GM18867 (cell line): ENCODE results near the gene NFIC.
"Not testable (repeated sequence)": the region's sequence is repeated elsewhere in the genome, so short reads cannot be mapped to it uniquely, and the experiment has no call there.

Experiments used
- ATAC-seq: cut with Tn5 transposase; IDR thresholded peaks from one replicate; pipeline ENCODE4 v1.9.1; 2021; ENCODE audit warnings: mild to moderate bottlenecking, moderate library complexity; ENCODE audit not compliant: unreplicated experiment

NFIC gene

DNA sequence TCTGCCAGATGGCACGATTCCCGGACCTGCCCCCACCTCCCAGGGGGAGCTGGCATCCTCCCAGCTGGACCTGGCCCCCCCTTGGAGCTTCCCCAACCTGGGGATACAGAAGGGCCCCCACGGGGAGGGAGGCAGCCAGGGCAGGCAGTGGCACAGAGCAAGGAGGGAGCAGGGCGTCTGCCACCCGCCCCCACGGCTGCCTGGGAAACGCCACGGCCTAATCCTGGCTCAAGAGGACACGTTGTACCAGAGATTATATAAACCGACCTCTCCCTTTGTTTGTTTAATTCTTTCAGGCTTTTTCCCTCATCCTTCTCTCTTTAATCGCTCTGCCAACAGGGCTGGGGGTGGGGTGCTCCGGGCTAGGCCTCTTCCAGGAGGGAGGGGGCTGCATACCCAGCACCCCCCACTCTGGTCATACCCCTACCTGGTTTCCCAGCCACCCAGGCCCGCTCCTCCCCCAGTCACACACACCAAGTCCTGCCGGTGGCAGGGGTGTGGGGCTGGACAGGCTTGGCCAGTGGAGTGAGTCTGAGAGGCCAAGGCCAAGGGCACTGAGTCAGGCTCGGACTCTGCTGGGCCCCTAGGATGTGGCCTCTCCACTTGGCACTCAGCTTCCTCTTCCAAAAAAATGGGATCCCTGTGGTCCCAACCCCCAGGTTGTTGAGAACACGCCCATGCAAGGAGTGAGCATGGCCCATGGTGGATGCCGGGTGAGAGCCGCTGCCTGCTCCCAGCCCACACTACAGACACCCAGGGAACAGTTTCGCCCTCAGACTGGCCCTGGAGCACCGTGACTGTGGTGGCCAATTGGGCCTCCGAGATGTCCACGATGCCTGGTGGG, 29.5 kb upstream of the NFIC start:
- ATAC-seq: no peak

GRCh38 chr19:3338541-3339181, 27.7 kb upstream of the NFIC start:
- no peak for ATAC-seq

DNA sequence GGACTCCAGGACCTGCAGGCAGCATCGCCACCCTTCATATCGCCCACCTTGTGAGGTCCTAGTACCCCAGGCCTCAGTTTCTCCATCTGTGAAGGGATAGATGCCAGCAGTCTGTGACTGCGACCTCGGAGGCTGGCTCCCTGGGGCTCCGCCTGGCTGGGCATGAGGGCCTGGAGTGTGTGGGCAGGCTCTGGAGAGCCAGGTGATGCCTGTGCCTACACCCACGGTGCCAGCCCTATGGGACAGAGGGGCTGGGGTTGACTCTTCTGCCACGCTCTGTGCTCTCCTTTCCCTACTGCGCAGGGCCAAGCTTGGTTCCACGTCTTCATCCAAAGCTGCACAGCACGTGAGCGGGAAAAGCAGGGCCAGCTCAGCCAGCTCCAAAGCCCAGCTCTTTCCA, 26.0 kb upstream of the NFIC start:
- ATAC-seq: no peak

GRCh38 chr19:3342246-3342645, 24.1 kb upstream of the NFIC start:
- ATAC-seq: no peak

- not testable (repeated sequence) for ATAC-seq
These were observed 23.4 kb upstream of the NFIC start for GRCh38 chr19:3342962-3343361.

DNA sequence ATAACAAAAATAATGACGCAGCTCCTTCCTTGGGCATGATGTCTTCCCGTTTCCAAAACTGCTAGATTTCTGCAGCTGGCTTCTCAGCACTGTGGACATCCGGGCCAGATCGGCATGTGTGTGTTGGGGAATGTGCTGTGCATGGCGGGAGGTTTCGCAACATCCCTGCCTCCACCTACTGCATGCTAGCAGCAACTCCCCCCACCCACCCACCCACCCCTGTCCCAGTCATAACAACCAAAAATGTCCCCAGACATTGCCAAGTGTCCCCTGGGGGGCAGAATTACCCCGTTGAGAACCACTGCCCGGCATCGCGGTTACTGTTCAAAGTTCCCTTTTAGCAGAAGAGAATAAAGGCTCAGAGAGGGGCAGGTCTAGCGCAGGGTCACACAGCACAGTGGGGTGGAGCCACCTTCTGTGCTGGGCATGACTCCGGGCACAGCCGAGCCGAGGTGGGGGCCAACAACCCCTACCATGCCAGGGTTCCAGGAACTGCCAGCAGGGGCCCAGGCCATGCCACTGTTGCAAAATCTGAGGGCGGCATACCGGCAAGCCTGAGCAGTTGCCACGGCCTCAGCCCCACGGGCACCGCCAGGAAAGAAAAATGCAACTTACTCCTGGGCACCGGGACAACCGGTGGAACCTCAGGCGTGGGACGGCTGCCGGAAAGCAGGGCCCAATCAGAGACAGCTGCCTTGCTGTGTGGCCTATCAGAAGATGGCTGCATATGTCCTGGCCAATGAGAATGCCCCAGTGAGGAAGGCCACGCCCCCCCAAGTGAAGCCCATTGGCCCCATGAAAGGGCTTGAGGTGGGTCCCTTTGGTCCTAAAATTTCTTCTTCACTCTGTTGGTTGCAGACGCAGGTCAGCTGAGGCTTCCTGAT, 22.5 kb upstream of the NFIC start:
- peak; percentile 81 for ATAC-seq

- no peak for ATAC-seq
These were observed 21.5 kb upstream of the NFIC start for GRCh38 chr19:3344608-3345598.

- no peak for ATAC-seq
These were observed 20.4 kb upstream of the NFIC start for GRCh38 chr19:3345850-3346460.

- no peak for ATAC-seq
These were observed 19.6 kb upstream of the NFIC start for GRCh38 chr19:3346677-3347353.

DNA sequence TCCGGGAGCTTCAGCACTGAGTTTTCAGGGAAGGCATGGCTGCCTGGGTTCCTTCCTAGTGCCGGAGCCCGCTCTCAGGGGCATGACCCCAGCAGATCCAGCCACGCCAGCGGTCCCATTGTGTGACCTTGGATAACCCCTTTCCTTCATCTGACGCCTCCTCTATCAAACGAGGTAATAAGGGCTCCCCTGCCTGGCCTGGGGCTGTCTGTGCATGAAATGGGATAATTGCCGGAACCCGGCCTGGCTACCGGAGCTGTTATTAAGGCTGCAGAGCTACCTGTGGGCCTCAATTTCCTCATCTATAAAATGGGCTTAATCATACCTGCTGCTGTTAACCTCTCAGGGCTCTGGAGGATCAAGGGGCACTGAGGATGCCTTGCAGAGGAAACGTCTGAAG, 18.3 kb upstream of the NFIC start:
- ATAC-seq: no peak

DNA sequence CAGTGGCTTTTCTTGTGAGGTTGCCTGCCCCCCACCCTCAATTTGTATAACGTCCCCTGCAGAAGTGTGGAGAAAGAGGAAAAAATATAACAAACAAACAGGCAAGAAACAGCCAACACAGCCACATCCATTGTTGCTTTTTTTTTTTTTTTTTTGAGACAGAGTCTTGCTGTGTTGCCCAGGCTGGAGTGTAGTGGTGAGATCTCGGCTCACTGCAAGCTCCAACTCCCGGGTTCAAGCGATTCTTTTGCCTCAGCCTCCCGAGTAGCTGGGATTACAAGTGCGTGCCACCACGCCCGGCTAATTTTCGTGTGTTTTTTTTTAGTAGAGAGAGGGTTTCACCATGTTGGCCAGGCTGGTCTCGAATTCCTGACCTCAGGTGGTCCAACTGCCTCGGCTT, 17.9 kb upstream of the NFIC start:
- ATAC-seq: not testable (repeated sequence)

DNA sequence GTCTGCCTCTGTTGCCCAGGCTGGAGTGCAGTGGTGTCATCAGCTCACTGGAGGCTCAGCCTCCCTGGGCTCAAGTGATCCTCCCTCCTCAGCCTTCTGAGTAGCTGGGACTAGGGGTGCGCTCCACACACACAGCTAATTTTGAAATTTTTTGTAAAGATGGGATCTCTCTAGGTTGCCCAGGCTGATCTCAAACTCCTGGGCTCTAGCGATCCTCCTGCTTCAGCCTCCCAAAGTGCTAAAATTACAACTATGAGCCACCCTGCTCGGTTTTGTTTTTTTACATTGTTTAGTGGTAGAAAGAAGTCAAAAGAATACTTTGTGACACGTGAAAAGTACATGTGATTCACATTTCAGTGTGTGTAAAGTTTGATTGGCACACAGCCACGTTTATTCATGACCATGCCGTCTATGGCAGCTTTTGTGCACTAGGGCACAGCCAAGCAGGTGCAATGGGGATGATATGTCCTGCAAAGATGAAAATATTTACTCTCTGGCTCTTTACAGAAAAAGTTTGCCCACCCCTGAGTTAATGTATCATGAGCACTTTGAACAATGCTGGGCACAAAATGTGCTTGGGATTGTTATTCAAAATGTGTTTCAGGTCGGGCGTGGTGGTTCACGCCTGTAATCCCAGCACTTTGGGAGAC, 16.2 kb upstream of the NFIC start:
- no peak for ATAC-seq

DNA sequence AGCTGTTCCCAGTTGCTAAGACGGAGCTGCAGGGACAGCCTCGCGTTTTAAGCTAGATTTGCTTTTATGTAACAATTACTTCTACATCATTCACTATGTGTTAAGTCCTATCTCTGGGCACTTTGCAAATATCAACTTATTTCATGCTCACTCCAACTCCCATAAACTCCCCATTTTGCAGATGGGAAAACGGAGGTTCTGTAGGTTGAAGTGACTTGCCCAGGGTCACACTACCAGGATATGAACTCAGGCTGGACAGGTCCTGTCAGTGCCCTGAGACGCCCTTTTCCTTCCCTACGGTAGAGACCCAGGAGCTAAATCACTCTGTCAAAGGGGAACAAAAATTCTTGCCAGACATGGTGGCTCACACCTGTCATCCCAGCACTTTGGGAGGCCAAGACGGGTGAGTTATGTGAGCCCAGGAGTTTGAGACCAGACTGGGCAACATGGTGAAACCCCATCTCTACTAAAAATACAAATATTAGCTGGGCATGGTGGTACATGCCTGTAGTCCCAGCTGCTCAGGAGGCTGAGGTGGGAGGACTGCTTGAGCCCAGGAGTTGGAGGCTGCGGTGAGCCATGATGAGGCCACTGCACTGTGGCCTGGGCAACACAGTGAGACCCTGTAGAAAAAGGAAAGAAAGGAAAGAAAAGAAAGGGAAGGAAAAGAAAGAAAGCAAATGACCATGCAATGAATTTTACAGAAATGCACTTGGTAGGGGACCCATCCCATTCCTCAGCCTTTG, 14.5 kb upstream of the NFIC start:
- ATAC-seq: no peak

DNA sequence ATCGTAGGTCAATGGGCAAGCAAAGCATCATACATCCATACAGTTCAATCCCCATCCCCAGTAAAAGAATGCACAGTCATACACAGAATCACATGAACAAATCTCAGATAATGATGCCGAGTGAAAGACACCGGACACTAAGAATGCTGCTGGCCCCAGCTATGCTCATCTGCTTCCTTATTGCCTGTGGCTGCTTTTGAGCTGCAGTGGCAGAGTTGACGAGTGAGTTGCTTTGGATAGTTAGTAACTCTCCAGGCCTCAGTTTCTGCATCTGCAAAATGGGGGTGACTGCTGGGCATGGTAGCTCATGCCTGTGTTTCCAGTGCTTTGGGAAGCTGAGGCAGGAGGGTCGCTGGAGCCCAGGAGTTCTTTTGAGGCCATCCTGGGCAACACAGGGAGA, 12.9 kb upstream of the NFIC start:
- ATAC-seq: no peak

DNA sequence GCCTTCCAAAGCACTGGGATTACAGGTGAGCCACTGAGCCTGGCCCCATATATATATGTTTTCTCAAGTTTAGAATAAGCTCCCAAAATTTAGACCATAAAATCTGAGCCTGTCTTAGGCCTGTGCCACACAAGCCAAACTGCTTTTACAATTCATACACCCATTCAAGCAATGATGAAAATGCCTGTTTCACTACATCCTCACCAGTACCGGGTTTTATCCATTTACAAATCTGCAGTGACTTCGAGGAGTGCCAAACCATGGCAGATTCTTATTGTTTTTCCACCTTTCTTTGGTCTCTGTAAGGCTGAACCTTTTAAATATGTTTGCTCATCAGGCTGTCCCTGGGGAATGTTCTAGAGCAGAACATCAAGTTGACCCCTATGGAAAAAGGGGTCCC, 9.6 kb upstream of the NFIC start:
- ATAC-seq: no peak

DNA sequence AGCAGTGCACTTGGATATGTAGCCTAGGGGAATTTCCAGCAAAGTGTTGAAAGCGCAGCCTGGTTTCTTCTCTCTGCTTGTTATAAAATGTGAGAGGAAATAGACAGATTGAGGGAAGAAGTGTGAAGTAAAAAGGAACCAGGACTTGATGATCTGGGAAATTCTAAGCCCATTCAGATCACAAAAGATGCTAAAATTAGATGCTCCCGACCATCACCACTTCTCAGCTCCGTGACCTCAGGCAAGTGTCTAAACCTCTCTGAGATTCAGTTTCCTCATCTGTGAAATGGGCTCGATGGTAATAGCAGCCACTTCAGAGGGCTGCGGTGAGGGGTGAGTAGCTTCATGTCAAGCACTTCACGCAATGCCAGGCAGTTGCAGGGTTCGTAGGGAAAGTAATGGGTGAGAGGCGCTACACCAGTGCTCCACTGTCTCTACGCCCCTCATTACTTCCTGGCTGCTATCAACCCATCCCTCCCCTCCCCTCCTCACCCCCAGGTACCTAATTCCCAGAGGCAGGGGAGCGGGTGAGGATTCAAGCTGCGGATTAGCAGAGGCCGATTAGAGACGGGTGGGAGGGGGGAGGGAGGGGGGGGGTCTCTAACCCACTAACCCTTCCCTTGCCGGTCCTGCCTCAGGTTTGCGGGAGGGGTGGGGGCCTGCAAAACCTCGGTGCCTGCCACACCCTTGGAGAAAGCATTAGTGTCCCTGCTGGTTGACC, 9.0 kb upstream of the NFIC start:
- no peak for ATAC-seq

DNA sequence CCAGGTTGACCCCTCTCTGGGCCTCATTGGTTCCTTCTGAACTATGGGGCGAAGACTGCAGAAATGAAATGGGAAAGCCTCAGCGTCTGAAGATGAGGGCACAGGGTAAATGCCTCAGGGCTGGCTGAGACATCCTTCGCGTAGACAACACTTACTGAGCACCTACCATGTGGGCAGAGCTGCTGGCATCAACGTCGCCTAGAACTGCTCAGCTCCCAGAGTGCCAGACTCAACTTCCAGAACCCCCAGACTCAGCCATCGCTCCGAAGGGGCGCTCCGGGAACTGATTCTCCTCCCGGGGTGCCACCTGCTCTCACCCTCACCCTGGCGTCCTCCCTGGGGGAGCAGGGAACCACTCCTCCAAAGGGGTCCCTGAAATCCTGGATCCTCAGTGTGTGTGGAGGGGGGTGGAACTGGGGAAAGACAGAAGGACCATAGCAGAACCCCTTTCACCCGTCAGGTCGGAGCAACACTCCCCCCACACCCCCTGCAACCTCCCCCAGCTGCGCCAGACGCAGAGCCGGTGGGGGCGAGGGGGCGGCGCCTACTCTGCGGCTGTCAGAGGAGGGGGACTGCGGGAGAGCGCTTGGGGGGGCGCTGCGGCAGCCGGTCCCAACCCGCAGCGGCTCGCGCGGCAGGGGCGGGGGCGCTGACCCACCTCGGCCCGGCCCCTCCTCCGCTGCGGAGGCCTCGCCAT, 8.2 kb upstream of the NFIC start:
- ATAC-seq: no peak
